DMS114 treated with DMSO at 0.1 percent for 48 hours (cell line): Measurements from ENCODE around the gene PHF2.

Experiments used
- DNase-seq: peaks from one replicate; lab custom pipeline; 2025; ENCODE audit not compliant: unreplicated experiment; lab: John Stamatoyannopoulos, UW

PHF2 gene

DNA sequence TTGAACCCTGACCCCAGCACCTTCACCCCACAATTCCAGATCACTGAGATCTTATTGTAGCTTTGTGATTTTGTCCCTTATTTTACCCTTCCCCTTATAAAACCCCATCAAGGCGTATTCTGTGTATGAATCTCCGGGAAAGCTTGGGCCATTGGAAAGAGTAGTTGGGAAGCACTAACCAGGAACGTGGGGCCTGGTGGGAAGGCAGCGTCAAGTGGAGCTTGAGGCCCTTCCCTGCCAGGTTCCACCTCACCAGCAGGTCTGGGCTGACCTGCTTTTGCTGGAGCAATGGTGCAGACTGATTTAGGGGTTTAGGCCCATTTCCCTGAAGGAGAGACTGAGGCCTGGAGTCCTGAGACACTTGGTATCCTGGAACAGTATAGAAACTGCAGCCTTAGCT is 9.3 kb downstream of the PHF2 start:
- no peak for DNase-seq

DNA sequence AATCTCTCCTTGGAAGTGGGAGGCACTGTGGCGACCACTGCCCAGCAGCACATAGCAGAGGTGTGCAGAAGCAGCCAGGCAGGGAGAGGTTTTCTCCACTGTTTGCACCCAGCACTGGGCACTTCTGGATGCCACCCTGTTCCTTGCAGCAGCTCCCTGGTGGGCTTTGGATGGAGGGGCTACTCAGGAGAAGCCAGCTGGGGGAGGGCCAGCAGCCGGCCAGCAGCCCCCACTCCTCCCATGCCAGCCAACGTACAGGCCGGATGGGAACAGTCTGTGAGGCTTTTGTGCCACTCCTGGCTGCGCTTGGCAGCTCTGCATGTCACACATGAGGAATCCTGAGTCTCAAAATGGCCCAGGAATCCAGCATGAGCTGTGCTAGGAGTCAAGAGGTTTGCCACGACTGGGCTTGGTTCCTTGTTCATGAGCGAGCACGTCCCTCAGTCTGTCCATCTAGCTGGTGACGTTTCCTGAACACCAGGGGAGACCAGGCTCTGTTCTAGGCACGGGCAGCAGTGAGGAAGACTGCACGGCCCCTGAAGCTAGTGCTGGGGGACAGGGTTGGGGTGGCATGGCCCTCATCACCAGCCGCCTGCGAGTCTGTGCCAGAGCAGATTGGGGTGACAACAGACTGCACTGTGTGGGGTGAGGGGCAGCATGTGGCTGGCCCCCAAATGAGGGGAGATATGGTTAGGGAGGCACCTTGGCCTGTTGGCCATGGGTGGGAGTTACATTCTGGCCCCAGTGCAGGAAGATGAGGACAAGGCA is 10.1 kb downstream of the PHF2 start:
- DNase-seq, result no peak

DNA sequence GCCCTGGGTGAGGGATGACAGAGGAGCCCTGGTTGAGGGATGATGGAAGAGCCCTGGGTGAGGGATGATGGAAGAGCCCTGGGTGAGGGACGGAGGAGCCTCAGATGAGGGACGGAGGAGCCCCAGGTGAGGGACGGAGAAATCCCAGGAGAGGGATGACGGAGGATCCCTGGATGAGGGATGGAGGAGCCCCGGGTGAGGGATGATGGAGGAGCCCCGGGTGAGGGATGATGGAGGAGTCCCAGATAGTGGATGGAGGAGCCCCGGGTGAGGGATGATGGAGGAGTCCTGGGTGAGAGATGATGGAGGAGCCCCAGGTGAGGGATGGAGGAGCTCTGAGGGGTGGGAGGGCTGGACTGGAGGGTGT is 10.9 kb downstream of the PHF2 start:
- DNase-seq, result no peak

DNA sequence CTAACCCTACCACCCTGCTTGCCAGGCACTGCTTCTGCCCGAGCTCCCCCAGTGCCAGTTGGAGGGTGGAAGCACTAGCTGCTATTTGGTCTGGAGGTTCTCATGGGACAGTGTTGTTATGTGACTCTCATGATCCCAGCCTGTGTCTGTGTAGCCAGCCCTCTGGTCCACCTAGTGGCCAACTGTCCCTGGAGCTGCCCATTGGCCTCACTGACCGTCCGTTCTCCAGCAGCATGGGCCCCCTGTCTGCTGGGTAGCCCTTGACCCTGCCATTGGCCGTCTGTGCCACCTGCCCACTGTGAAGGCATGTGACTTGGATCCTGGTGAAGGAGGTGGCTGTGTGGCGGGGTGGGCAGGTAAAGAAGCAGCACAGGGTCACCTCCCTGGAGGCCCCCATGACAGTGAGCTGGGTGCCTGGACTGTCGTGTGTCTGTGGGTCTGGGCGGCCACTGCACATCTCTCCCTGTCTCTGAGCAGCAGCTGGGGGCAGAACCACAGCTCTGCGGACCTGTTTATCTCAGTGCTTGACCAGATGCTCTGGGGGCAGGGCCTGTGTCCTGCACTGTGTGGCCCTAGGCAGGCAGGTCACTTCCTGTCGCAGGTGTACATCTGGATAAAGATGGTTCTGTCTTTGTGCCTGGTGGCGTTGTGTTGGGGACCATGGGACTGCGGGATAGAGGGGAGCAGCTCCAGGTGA is 11.4 kb downstream of the PHF2 start:
- DNase-seq, result no peak

DNA sequence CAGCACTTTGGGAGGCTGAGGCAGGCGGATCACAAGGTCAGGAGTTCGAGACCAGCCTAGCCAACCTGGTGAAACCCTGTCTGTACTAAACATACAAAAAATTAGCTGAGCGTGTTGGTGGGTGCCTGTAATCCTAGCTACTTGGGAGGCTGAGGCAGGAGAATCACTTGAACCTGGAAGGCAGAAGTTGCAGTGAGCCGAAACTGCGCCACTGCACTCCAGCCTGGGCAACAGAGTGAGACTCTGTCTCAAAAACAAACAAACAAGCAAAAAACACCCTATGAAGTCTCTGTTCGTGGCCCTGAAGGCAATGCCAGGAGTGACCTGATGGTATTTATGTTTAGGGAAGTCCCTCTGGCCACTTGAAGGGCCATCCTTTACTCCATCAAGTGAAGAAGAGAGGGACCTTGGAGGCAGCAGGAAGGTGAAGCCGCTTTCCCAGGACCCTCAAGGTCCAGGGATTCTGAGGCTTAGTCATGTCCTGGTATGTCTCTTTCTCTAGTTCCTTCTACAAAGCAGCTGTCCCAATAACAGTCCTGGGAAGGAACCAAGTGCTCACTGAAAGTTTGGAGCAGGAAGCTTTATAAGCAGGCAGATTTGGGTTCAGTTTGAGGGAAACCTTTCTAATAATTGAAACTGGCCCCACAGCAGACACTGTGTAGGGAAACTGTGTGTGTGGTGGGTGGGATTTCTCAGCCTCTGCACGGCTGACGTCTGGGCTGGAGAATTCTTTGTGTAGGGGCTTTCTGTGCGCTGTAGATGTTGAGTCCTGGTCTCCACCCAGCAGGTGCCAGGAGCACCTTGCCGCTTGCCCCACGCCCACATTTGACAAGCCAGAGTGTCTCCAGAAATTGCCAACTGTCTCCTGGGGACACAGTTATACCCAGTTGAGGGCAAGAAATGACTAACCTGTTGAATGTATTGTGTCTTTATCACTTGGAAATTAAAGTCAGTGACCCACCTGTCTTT is 12.5 kb downstream of the PHF2 start:
- no peak for DNase-seq

DNA sequence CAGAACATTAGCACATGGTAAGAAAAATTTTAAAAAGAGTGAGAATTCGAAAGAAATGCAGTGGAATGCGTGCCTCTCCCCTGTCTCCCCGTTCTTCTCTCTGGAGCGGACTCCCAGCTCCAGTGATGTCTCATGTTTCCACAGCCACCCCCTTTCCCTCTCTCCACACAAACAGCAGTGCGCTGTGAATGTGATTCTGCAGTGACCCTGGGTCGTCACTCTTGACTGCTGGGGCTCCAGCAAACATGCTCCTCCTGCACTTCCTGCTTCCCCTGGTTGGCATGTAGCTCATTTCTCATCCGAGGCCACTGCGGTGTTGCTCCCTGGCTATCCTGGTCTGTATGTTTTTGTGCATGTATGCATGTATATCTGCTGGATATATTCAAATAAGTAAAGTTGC is 13.3 kb downstream of the PHF2 start:
- DNase-seq, result no peak

DNA sequence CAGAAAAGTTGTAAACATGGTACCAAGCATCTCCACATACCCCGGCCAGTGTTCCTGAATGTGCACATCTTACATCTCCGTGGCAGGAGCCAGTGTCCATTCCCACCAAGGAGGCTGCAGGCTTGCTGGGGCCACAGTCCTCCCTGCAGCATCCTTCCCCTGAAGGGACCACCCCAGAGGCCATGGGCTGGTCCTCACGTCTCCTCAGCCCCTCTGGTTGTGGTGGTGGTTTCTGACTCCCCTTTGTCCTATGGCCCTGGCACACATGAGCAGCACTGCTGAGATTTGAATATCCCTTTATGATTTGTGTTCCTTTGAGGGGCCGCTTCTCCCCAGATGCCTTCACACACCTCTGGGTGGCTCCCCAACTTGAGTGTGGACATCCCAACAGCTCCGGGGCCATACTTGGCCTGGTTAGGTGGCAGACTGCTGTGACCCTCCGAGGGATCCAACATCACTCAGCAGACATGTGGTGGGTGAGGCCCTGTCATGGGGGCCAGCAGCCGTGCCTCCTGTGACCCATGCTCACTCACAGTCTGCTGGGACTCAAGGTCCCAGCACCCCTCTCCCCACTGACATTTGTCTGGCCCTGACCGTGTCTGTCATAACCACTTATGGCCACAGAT is 14.3 kb downstream of the PHF2 start:
- no peak for DNase-seq

DNA sequence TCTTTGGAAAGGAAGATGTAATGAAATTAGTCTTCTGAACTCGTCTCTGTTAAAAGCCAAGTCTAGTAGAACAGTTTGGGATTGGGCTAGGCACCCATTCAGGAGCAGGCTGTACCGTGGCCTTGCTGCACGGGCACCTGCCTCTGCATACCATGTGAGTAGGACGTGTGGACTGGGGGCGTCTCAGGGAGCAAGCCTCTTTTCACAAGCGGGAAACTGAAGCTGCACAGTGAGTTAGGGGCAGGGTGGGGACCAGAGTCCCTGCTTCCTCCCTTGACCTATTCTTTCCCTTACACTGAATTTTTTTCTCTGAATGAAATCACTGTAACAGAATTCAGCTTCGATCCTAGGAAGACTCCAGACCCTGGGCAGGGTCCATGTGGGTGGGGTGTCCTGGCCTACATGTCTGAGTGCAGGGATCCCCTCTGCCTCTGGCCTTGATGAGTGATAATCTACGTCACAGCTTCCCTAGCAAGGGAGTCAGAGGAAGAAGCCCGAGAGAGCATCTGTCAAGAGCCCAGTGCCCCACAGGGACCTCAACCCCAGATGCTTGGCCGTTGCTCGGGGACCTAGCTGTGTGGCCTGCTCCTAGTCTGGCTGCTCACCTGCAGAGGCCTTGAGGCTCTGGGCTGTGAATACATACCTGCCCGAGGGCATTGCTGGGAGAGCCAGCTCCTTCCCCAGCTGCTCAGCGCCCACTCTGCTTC is 15.1 kb downstream of the PHF2 start:
- DNase-seq, result no peak

DNA sequence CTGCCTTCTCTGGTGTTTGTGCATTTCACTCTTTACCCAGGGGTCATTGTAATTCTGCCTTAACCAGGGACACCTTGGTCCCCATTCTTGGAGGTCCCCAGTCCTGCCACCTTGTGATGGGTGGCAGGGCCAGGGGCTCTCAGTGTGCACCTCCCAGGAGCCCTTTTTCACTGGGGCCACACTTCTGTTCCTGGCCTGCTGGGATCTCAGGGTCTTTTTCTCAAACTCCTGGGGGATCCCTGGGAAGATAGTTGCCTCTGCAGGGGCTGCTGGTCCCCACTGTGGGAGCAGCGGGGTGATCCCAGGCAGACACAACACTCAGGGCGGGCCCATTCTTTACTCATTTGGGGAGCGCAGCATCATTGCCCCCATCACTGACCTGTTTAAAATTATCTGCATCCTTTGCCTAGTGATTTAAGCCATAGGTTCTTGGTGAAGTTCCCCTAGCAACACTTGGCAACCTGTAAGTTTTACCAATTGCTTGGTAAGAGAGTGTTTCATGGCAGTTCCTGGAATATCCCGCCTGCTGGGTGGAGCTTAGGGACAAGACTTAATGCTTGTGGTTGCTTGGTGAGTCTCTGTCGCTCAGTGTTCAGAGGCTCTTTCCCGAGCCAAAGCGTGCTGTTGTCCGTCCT is 15.7 kb downstream of the PHF2 start:
- DNase-seq, result no peak

DNA sequence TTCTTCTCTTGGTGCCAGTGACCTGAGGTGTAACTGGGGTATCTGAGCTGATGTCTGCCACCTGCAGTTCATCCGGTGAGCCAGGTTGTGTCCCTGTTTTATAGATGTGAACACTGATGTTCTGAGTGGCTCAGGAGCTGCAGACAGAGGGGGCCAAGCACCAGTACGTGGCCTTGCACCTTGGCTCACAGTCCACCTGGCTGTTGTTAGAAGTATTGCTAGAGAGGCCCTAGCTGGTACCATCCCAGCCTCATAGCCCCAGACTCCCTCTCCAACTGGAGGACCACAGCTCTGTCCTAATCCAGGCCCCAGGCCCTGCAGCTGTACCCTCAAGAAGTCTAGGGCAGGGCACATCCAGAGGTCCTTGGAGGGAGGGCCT is 16.2 kb downstream of the PHF2 start:
- no peak for DNase-seq

DNA sequence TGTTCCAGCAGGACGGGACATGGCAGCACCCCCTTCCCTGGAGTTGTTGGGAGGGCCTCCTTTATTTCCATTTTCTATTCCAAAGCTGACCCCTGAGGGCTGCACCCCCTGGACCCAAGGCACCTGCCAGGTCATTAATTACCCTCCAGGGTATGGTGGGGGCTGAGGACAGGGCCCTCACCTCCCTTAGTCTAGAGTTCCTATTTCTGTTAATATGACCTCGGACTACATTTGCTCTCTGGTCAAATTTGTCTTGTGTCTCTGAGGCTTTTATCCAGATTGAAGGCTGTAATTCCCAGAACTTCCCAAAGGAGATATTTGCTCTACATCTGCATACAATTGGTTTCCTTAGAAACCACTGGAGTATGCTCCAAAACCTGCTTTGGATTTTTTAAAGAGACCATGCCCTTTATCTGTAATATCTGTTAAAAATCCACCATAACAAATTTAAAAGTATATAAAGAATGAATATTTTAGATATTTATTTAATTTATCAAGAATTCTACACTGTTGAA is 16.8 kb downstream of the PHF2 start:
- DNase-seq, result no peak

DNA sequence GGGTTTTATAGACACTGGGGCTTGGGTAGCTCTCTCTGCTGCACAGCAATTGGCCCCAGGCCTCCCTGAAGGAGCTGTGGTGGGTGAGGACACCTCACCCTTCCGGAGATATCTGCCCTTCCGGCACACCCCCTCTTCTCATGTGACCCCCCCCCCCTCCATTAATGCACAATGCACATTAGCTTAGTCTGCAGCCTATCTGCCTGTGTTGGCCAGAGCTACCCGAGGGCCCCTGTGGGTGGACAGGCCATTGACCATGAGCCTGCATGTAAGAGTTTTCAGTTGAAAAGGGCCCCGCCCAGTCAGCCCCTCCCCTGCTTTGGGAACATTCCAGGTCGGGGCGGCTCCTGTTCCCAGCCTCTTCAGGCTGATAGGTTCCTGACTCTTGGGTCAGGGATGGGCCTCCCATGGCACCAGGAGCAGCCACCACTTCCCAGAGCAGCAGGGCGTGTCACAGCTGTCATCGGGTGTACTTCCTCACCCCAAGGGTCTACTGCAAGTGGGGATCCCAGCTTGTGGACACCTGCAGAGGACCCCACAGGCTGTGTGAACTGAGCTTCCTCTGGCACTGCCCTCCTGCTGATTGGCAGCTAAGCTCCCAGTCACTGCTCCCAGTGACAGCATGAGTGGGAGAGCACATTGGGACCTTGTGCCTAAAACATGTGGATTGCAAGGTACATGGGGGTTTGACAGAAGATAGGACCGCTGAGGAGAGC is 17.8 kb downstream of the PHF2 start:
- DNase-seq, result no peak

DNA sequence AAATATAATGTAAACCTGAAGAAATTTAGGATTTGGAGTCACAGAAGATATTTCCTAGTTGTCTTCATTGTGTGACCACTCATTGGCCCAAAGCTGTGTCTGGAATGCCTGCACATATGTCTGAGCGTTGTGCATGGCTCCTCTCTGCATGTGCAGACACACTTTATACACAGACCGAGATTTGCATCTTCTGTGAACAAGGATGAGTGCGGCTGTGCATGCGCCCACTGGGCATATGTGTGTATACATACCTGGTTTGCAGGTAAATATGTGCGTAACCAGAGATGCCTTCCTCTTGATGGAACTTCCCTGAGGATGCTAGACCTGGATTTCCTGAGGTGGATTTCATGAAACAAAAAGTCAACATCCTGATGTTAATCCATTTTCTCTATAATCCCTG is 19.1 kb downstream of the PHF2 start:
- no peak for DNase-seq

DNA sequence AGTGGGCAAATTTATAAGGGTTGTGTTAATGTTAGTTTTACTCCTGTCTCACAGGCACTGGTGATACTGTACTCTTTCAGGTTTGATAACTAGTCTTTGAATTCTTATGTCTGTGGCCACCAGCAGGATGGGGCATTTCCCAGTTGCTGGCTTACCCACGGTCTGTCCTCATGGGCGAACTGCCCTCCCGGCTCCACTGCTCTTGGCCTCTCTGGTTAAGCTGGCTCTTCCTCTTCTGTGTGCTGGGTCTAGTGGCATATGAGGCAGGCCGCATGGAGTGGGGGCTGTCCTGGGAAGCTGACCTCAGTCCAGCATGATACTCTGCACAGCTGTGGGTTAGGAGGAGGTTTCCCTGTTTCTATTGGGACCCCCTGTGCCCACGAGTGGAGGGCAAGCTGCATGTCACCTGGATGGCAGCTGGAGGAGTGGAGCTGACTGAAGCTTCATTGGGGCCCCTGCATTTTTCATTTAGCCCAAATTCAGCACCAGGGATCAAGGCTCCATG is 19.5 kb downstream of the PHF2 start:
- DNase-seq, result no peak

DNA sequence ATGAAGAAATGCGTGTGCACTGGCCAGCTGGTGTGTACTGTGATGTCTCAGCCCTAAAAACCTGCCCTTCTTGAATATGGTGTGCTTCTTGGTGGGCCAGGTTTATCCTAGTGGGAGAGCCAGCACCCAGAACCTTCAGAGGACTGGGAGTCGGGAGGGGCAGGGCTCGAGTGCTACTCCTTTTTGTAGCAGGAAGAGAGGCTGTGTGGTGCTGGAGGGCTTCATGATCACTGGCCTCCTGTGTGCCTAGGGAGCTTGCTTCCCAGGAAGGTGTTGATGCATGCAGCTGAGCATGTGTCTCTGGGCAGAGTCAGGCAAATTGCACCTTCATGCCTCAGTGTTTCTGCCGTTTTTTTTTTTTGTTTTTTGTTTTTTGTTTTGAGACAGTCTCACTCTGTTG is 20.0 kb downstream of the PHF2 start:
- no peak for DNase-seq

DNA sequence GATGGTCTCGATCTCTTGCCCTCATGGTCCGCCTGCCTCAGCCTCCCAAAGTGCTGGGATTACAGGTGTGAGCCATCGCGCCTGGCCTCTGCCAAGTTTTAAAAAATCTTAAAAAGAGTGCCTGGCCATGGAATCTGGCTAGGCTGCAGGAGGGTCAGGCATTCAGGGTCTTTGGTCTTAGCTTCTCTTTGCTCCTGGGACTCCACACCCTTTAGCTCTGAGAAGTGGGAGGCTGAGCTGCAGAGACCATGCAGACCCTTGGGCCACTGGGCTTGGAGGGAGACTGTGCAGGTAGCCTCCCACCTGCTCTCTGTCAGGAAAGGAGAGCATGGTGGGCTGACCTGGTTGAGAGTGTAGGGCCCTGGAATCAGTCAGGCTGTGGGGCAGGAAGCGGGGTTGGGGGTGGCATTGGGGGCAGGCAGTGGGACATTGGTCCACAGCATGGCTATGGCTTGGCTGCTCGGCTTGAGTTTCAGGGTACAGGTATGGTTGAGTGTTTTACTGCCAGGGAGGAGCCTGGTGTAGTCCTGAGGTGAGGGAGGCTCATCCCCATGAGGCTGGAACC is 20.8 kb downstream of the PHF2 start:
- no peak for DNase-seq

DNA sequence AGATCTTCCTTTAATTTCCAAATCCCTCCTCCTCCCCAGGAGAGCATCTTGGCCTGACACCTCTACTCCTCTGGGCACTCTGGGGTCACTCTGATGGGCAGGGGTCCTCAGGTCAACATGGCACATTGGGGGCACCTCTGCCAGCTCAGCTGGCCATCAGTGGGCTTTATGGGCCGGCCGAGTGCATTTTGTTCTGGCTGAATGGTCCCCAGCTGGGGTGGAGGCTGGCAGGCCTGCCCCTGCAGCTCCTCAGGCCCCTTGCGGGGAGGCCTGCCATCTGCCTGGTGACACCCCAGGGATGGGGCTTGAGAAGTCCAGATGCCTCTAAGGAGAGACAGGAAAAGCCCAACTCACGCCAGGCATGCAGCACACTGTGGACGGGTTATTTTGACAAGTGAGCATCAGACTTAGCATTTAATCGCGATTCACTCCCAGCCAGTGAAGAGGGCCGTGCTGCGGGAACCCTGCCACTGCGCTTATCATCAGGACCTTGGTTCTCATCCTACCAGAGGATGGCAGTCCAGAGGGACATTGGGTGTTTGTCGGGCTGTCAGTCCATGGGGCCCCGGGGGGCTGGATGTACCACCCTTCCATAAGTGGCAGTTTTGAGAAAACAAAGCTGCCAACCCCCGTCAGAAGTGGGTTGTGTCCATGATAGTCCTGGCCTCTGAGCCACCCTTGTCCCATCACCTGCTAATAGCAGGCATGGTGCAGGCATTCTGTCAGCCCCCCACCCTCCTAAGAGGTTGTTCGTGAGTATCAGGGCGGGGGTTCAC is 21.7 kb downstream of the PHF2 start:
- no peak for DNase-seq

DNA sequence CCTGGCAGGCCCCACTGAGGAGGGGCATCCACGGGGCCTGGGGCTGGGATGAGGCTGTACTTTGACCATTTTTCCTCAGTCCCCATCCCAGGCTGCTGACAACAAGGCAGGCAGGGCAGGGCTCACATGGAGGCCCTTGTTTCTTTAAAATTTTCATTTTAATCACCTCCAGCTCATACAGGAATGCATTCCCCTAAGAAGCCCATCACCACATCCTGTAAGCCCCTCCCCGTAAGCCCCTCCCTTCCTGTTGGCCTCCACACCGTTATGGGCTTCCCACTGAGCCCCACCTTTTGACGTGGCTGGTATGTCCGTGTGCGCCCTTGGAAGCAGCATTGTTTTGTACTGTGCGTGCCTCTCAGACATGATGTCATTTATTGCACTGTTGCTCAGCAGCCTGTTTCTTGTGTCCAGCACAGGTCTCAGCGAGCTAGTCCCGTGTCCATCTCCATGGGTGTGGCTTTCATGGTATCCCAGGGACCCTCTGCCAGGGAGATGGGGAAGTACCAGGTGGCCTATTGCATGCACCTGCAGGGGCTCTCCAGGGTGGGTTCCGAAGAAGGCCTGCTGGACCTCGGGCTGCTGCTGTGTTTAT is 22.4 kb downstream of the PHF2 start:
- DNase-seq, result no peak
